ENCODE measurements around the gene MYO15B.

MYO15B gene

GRCh38 chr17:75643643-75644017 is 56.0 kb downstream of the MYO15B start:
- DNase-seq: no peak
- H3K27me3 ChIP-seq (replicated peaks): no peaks in the 10 kb centered on the region
- no peak overlapping the region for H3K27ac ChIP-seq
- in situ Hi-C loops (cut with HindIII; ENCODE audit: low pct_ligation_motif_present, low sequenced_read_pairs): no loop called here
- no peaks in the 10 kb centered on the region for H3K36me3 ChIP-seq (replicated peaks)
- no peak for TF ChIP-seq CTCF (IDR thresholded peaks at IDR 0.05; ENCODE audit: low read depth, low read length, missing control alignments)
- no peak overlapping the region for H3K4me3 ChIP-seq (ENCODE audit: low read depth, low read length)

GRCh38 chr17:75645501-75645888 is 57.9 kb downstream of the MYO15B start:
- H3K27ac ChIP-seq: peak overlapping the region; percentile 21
- in situ Hi-C loops (cut with HindIII; ENCODE audit: low pct_ligation_motif_present, low sequenced_read_pairs): no loop called here

GRCh38 chr17:75645889-75646637 is 58.5 kb downstream of the MYO15B start:
- DNase-seq: no peak

More at GRCh38 chr17:75645501-75645888, 57.9 kb downstream of the MYO15B start:
- Histone ChIP-seq H3K27me3 (replicated peaks) (no peaks in the 10 kb centered on the region), H3K36me3 (replicated peaks) (peaks cover 2% of the 10 kb centered on the region), H3K4me3 (ENCODE audit: low read depth, low read length) (no peak overlapping the region)
- peak; percentile 76 for DNase-seq
- no peak for TF ChIP-seq CTCF (IDR thresholded peaks at IDR 0.05; ENCODE audit: low read depth, low read length, missing control alignments)

GRCh38 chr17:75646638-75646992 is 59.0 kb downstream of the MYO15B start:
- no peak overlapping the region for H3K27ac ChIP-seq
- H3K4me3 ChIP-seq (ENCODE audit: low read depth, low read length): no peak overlapping the region
- no peak for TF ChIP-seq CTCF (IDR thresholded peaks at IDR 0.05; ENCODE audit: low read depth, low read length, missing control alignments)
- H3K27me3 ChIP-seq (replicated peaks): no peaks in the 10 kb centered on the region
- no peak for DNase-seq
- in situ Hi-C loops (cut with HindIII; ENCODE audit: low pct_ligation_motif_present, low sequenced_read_pairs): no loop called here
- H3K36me3 ChIP-seq (replicated peaks): peaks cover 9% of the 10 kb centered on the region

More at GRCh38 chr17:75645889-75646637, 58.5 kb downstream of the MYO15B start:
- H3K27me3 ChIP-seq (replicated peaks): no peaks in the 10 kb centered on the region
- peak overlapping the region; percentile 21 for H3K27ac ChIP-seq
- H3K36me3 ChIP-seq (replicated peaks): peaks cover 8% of the 10 kb centered on the region
- no peak overlapping the region for H3K4me3 ChIP-seq (ENCODE audit: low read depth, low read length)
- no peak for TF ChIP-seq CTCF (IDR thresholded peaks at IDR 0.05; ENCODE audit: low read depth, low read length, missing control alignments)
- in situ Hi-C loops (cut with HindIII; ENCODE audit: low pct_ligation_motif_present, low sequenced_read_pairs): no loop called here

- no peak overlapping the region for H3K27ac ChIP-seq
- H3K27me3 ChIP-seq (replicated peaks): no peaks in the 10 kb centered on the region
- no peak for DNase-seq
- peaks cover 9% of the 10 kb centered on the region for H3K36me3 ChIP-seq (replicated peaks)
- H3K4me3 ChIP-seq (ENCODE audit: low read depth, low read length): no peak overlapping the region
- TF ChIP-seq CTCF (IDR thresholded peaks at IDR 0.05; ENCODE audit: low read depth, low read length, missing control alignments): no peak
- in situ Hi-C loops (cut with HindIII; ENCODE audit: low pct_ligation_motif_present, low sequenced_read_pairs): no loop called here
Measured at GRCh38 chr17:75647061-75647460, 59.5 kb downstream of the MYO15B start.

GRCh38 chr17:75647921-75648320 is 60.3 kb downstream of the MYO15B start:
- TF ChIP-seq CTCF (IDR thresholded peaks at IDR 0.05; ENCODE audit: low read depth, low read length, missing control alignments): no peak
- in situ Hi-C loops (cut with HindIII; ENCODE audit: low pct_ligation_motif_present, low sequenced_read_pairs): no loop called here
- no peak overlapping the region for H3K4me3 ChIP-seq (ENCODE audit: low read depth, low read length)
- H3K27me3 ChIP-seq (replicated peaks): no peaks in the 10 kb centered on the region
- peaks cover 9% of the 10 kb centered on the region for H3K36me3 ChIP-seq (replicated peaks)
- H3K27ac ChIP-seq: no peak overlapping the region
- no peak for DNase-seq
